Vagina (tissue), 2 donors: ENCODE measurements around the gene FCN1.

Source experiments
- CTCF ChIP-seq, 3 experiments: fragments of 450-650 bp in 2 of 3; fragments of 200-600 bp in 1 of 3; sonication (generic) in 1 of 3; IDR thresholded peaks; one replicate each; pipeline ENCODE4 v1.5.1; 2017 to 2019; ENCODE audit warnings: antibody characterized with exemption in 3 of 3, mild to moderate bottlenecking in 2 of 3, moderate library complexity in 2 of 3
- POLR2A ChIP-seq, 2 donors: fragments of 450-650 bp; IDR thresholded peaks; one replicate each; pipeline ENCODE4 v1.6.1; 2017; ENCODE audit warnings: antibody characterized with exemption in 2 of 2, mild to moderate bottlenecking in 2 of 2, moderate library complexity in 2 of 2
- POLR2AphosphoS5 ChIP-seq, 2 donors: sonication (generic); formaldehyde crosslinking; IDR thresholded peaks; one replicate each; pipeline ENCODE4 v1.9.0; 2017; ENCODE audit warnings: antibody characterized with exemption in 2 of 2, mild to moderate bottlenecking in 2 of 2, low read depth in 1 of 2; ENCODE audit not compliant: insufficient read depth in 1 of 2

GRCh38 chr9:134883040-134883782, 34.5 kb downstream of the FCN1 start:
- TF ChIP-seq CTCF (IDR thresholded peaks at IDR 0.05): no peak
- no peak for TF ChIP-seq POLR2A (IDR thresholded peaks at IDR 0.05)
- no peak for TF ChIP-seq POLR2AphosphoS5 (IDR thresholded peaks at IDR 0.05; ENCODE audit: insufficient read depth in 1 of 2, low read depth in 1 of 2)
